GM12892 (cell line): ENCODE data around the gene HSPBP1. TPM values are rescaled to one million over a fixed set of nuclear protein-coding genes. Genes with fewer than 3 reads are reported as not detected.
"Not testable (repeated sequence)": the region's sequence is repeated elsewhere in the genome, so short reads cannot be mapped to it uniquely, and the experiment has no call there.

Experiments
- DNase-seq: peaks from one replicate; pipeline ENCODE4 v3.0.0; 2011; ENCODE audit not compliant: insufficient read length
- FAIRE-seq: peaks from 2 replicates; lab custom pipeline; 2011; peaks lifted over from hg19 to GRCh38; lab: Jason Lieb, UNC
- POLR2A ChIP-seq: IDR thresholded peaks from 2 replicates; pipeline ENCODE4 v1.6.1; 2011; ENCODE audit warnings: low read depth, low read length, control low read depth
- POLR2AphosphoS5 ChIP-seq: IDR thresholded peaks from 2 replicates; pipeline ENCODE4 v1.6.1; 2011; ENCODE audit warnings: low read depth, low read length, control low read depth
- TAF1 ChIP-seq: IDR thresholded peaks from 2 replicates; pipeline ENCODE4 v1.6.1; 2011; ENCODE audit warnings: low read depth, mild to moderate bottlenecking, control low read depth, low read length, borderline replicate concordance
- polyA plus RNA-seq: library from polyadenylated mRNA; unstranded; fragments of >200 nt; gene quantifications from one replicate; pipeline ENCODE4 v1.2.1, GENCODE V29; 2012; ENCODE audit warnings: missing spikeins, inconsistent platforms; ENCODE audit not compliant: missing spikeins

The HSPBP1 gene, protein sequence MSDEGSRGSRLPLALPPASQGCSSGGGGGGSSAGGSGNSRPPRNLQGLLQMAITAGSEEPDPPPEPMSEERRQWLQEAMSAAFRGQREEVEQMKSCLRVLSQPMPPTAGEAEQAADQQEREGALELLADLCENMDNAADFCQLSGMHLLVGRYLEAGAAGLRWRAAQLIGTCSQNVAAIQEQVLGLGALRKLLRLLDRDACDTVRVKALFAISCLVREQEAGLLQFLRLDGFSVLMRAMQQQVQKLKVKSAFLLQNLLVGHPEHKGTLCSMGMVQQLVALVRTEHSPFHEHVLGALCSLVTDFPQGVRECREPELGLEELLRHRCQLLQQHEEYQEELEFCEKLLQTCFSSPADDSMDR
- 7.7 TPM for polyA plus RNA-seq

GRCh38 chr19:55279770-55280643 is at the start of gene HSPBP1:
Gene HSPBP1, minus strand, starts transcription at chr19:55280110. Its CDS starts 502 bp downstream, at chr19:55279608.
- FAIRE-seq = peak; percentile 96
- TF ChIP-seq TAF1 (peak; percentile 86), POLR2A (peak; percentile 78; the same call in 1 of the 2 replicates), POLR2AphosphoS5 (peak; percentile 75)
- DNase-seq = peak; percentile 76

DNA sequence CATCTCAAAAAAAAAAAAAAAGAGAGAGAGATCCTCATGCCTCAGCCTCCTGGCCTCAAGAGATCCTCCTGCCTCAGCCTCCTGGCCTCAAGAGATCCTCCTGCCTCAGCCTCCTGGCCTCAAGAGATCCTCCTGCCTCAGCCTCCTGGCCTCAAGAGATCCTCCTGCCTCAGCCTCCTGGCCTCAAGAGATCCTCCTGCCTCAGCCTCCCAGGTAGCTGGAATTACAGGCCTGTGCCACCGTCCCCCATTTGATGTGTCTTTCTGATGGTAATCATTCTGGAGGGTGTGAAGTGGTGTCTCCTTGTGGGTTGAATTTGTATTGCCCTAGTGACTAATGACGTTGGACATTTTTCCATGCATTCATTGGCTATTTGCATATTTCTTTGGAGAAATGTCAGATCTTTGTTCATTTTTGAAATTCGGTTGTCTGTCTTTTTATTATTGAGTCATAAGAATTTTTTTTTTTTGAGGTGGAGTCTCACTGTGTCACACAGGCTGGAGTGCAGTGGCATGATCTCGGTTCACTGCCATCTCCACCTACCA is 48.9 kb upstream of the HSPBP1 start:
- FAIRE-seq, DNase-seq: not testable (repeated sequence)

DNA sequence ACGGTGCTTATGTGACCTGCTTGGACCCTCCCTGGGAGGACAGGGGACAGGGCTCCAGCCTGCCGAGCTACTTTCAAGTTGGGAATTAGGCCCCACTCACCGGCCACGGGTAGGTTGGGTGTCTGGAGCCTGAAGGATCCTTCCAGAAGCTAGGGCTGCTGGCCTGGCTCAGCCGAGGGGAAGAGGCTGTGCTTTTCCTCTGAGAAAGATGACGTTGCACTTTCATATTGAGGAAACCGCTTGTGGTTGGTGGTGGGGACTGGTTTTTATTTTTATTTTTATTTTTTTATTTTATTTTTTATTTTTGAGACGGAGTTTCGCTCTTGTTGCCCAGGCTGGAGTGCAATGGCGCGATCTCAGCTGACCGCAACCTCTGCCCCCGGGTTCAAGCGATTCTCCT is 45.3 kb upstream of the HSPBP1 start, which contains the start of gene TMEM150B:
TSS of gene TMEM150B (minus strand) at position 170 of the 400 bp plus-strand sequence. CDS start 4,305 bp downstream, outside the sequence.
- TF ChIP-seq TAF1 (no peak), POLR2A (no peak), POLR2AphosphoS5 (no peak)
- no peak for FAIRE-seq
- DNase-seq = no peak

- DNase-seq (no peak), FAIRE-seq (no peak)
- TF ChIP-seq POLR2AphosphoS5 (no peak), TAF1 (no peak)
Measured at GRCh38 chr19:55324662-55325061, 44.8 kb upstream of the HSPBP1 start.

GRCh38 chr19:55322204-55322885 is 42.4 kb upstream of the HSPBP1 start:
- no peak for TF ChIP-seq POLR2A
- TF ChIP-seq TAF1 = no peak
- no peak for TF ChIP-seq POLR2AphosphoS5
- DNase-seq (no peak), FAIRE-seq (no peak)

GRCh38 chr19:55321466-55322137 is 41.7 kb upstream of the HSPBP1 start:
- FAIRE-seq (no peak), DNase-seq (no peak)
- TF ChIP-seq POLR2AphosphoS5 (no peak), TAF1 (no peak), POLR2A (no peak)

GRCh38 chr19:55320844-55321419 is 41.0 kb upstream of the HSPBP1 start:
- FAIRE-seq = no peak
- DNase-seq = no peak

DNA sequence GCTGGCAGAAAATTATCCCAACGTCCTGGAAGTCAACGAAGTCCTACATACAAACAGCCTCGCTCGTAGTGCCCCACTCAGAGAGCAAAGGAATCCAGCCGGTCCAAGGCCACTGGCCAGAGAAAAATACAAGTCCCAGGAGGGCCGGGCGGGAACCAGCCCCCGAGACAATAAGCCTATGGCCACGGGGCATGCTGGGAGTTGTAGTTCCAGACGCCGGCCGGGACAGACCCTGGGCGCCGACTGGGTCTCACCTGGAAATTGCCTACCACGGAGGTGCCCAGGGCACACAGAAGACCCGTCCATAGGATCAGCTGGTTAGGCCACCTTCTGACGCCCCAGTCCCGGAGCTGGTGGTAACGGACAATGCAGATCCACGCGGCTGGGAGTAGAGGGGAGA is 39.9 kb upstream of the HSPBP1 start:
- FAIRE-seq = no peak
- TF ChIP-seq POLR2AphosphoS5 (no peak), POLR2A (no peak), TAF1 (no peak)

More at GRCh38 chr19:55320844-55321419, 41.0 kb upstream of the HSPBP1 start:
- TF ChIP-seq POLR2A (no peak), POLR2AphosphoS5 (no peak), TAF1 (no peak)

GRCh38 chr19:55316646-55317045 is 36.7 kb upstream of the HSPBP1 start:
- TF ChIP-seq POLR2A (no peak), TAF1 (no peak), POLR2AphosphoS5 (no peak)
- DNase-seq (no peak), FAIRE-seq (no peak)

More for the DNA sequence above, 39.9 kb upstream of the HSPBP1 start:
- peak; percentile 60 for DNase-seq

DNA sequence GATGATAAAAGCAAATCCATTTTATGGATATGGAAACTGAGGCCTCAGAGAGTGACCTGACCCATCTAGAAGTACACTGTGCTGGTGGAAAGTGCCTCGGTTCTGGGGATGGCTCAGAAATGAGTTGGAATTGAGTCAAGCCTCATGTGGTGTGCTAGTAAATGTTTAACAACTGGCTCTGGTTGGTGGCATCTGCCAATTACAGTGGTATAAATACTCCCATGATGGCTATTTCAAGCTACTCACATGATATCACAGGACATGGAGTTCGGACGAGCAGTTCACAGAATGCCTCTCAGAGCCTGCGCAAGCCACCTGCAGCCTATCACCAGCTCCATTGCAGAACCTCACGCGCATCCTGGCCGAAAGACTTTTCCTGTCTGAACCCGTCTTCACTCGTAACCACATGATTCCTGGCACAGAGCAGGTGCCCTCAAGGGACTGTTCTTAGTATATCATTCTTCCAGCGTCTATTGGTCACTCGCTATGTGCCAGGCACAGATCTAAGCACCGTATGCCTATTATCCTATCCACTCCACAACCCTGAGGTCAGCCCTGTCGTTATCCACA is 36.1 kb upstream of the HSPBP1 start:
- TF ChIP-seq TAF1 = no peak
- TF ChIP-seq POLR2AphosphoS5 = no peak
- no peak for TF ChIP-seq POLR2A
- no peak for DNase-seq
- FAIRE-seq = no peak
